IMR-90 (cell line): Measurements from ENCODE around the gene SPAAR. TPM values are rescaled to one million over a fixed set of nuclear protein-coding genes. Genes with fewer than 3 reads are reported as not detected.

Source experiments
- ATAC-seq: fragments of 200-7000 bp; cut with Tn5 transposase; 2 replicates; pipeline ENCODE4 v1.9.1; 2020; ENCODE audit warnings: low read depth, mild to moderate bottlenecking, moderate library complexity
- BruUV-seq: library from RNA; stranded (reverse); fragments of 400-500 nt; replicated peaks from 2 replicates; lab custom pipeline; 2021; lab: Mats Ljungman, UMichigan
- CTCF ChIA-PET: fragments of 300-600 bp; formaldehyde crosslinking; extraction: SDS; loops from one replicate; lab custom pipeline; 2021; ENCODE audit warnings: antibody characterized with exemption; lab: Yijun Ruan, JAX
- POLR2A ChIA-PET: fragments of 300-600 bp; sonication (Branson Sonifier 250); formaldehyde crosslinking; loops from one replicate; lab custom pipeline; 2022; ENCODE audit warnings: antibody characterized with exemption; ENCODE audit not compliant: unreplicated experiment; lab: Charles Lee
- DNase-seq: peaks from one replicate; pipeline ENCODE4 v3.0.0; 2013
- H2AFZ ChIP-seq: replicated peaks from 2 replicates; pipeline ENCODE3; 2013; ENCODE audit warnings: low read length, mild to moderate bottlenecking; ENCODE audit not compliant: poor library complexity
- H2AK5ac ChIP-seq: 2 replicates; pipeline ENCODE4 v1.6.1; 2013; ENCODE audit warnings: low read depth, low read length, inconsistent platforms
- H2AK9ac ChIP-seq: replicated peaks from 2 replicates; pipeline ENCODE3; 2013; ENCODE audit warnings: mild to moderate bottlenecking, low read depth, low read length, moderate library complexity; ENCODE audit not compliant: poor library complexity
- H2BK120ac ChIP-seq: 2 replicates; pipeline ENCODE4 v1.6.1; 2013; ENCODE audit warnings: low read depth, low read length, inconsistent platforms
- H2BK15ac ChIP-seq: 3 replicates; pipeline ENCODE4 v1.6.1; 2013; ENCODE audit warnings: low read depth, low read length, inconsistent platforms
- H2BK20ac ChIP-seq: 2 replicates; pipeline ENCODE4 v1.6.1; 2013; ENCODE audit warnings: low read depth, mild to moderate bottlenecking, inconsistent platforms, low read length, moderate library complexity
- H2BK5ac ChIP-seq: 2 replicates; pipeline ENCODE4 v1.6.1; 2013; ENCODE audit warnings: mild to moderate bottlenecking, low read depth, low read length, inconsistent platforms; ENCODE audit not compliant: poor library complexity, severe bottlenecking
- H3K14ac ChIP-seq: replicated peaks from 2 replicates; pipeline ENCODE4 v1.6.1; 2013; ENCODE audit warnings: low read depth, low read length, inconsistent platforms
- H3K18ac ChIP-seq: 2 replicates; pipeline ENCODE4 v1.6.1; 2013; ENCODE audit warnings: low read depth, low read length, control low read depth
- H3K23ac ChIP-seq: 2 replicates; pipeline ENCODE4 v1.6.1; 2013; ENCODE audit warnings: low read depth, low read length, inconsistent platforms
- H3K27ac ChIP-seq: 2 replicates; pipeline ENCODE4 v1.5.1; 2013; ENCODE audit warnings: mild to moderate bottlenecking, control low read depth, low read length; ENCODE audit not compliant: insufficient read depth
- H3K27me3 ChIP-seq: 2 replicates; pipeline ENCODE4 v1.6.1; 2013; ENCODE audit warnings: low read length; ENCODE audit not compliant: control insufficient read depth, insufficient read depth
- H3K36me3 ChIP-seq: 2 replicates; pipeline ENCODE4 v1.6.1; 2013; ENCODE audit warnings: low read length, mixed read lengths; ENCODE audit not compliant: control insufficient read depth, insufficient read depth
- H3K4ac ChIP-seq: 2 replicates; pipeline ENCODE4 v1.6.1; 2013; ENCODE audit warnings: low read depth, low read length, inconsistent platforms
- H3K4me1 ChIP-seq: 2 replicates; pipeline ENCODE4 v1.6.1; 2013; ENCODE audit warnings: low read length, mixed read lengths; ENCODE audit not compliant: control insufficient read depth, insufficient read depth
- H3K4me2 ChIP-seq: 2 replicates; pipeline ENCODE4 v1.6.1; 2013; ENCODE audit warnings: low read depth, mild to moderate bottlenecking, control low read depth, low read length, moderate library complexity
- H3K4me3 ChIP-seq: 2 replicates; pipeline ENCODE4 v1.5.1; 2013; ENCODE audit warnings: low read depth, mild to moderate bottlenecking, control low read depth, low read length, moderate library complexity; ENCODE audit not compliant: insufficient read depth
- H3K56ac ChIP-seq: 2 replicates; pipeline ENCODE4 v1.6.1; 2013; ENCODE audit warnings: low read length, inconsistent platforms; ENCODE audit not compliant: insufficient read depth; ENCODE audit errors: extremely low read depth
- H3K79me1 ChIP-seq, 2 experiments: 2 replicates each; pipeline ENCODE4 v1.6.1; 2013; ENCODE audit warnings: low read length in 2 of 2, inconsistent platforms in 1 of 2, low read depth in 1 of 2
- H3K9ac ChIP-seq: 2 replicates; pipeline ENCODE4 v1.6.1; 2013; ENCODE audit warnings: low read depth, low read length, control low read depth
- H3K9me1 ChIP-seq: 2 replicates; pipeline ENCODE4 v1.6.1; 2013; ENCODE audit warnings: low read length, inconsistent platforms; ENCODE audit not compliant: insufficient read depth
- H3K9me3 ChIP-seq: 2 replicates; pipeline ENCODE4 v1.6.1; 2013; ENCODE audit warnings: low read length; ENCODE audit not compliant: control insufficient read depth, insufficient read depth
- H4K20me1 ChIP-seq: 2 replicates; pipeline ENCODE4 v1.6.1; 2013; ENCODE audit warnings: low read length, inconsistent platforms; ENCODE audit not compliant: insufficient read depth
- H4K5ac ChIP-seq: 2 replicates; pipeline ENCODE4 v1.6.1; 2013; ENCODE audit warnings: mild to moderate bottlenecking, low read depth, low read length, control low read depth
- H4K8ac ChIP-seq, 2 experiments: 2 replicates each; pipeline ENCODE4 v1.6.1; 2013; ENCODE audit warnings: low read depth in 2 of 2, low read length in 2 of 2, control low read depth in 1 of 2, inconsistent platforms in 1 of 2
- H4K91ac ChIP-seq: 2 replicates; pipeline ENCODE4 v1.6.1; 2013; ENCODE audit warnings: low read depth, low read length, inconsistent platforms; ENCODE audit not compliant: insufficient read depth
- BHLHE40 ChIP-seq: fragments of 150-350 bp; IDR thresholded peaks from 2 replicates; pipeline ENCODE4 v1.6.1; 2016; ENCODE audit warnings: mild to moderate bottlenecking, low read depth, low read length
- CEBPB ChIP-seq: IDR thresholded peaks from 2 replicates; pipeline ENCODE4 v1.6.1; 2012; ENCODE audit warnings: low read depth, low read length, improper control_type of control experiment
- CHD1 ChIP-seq: IDR thresholded peaks from 2 replicates; pipeline ENCODE4 v1.6.1; 2012; ENCODE audit warnings: low read depth, low read length, improper control_type of control experiment
- CTCF ChIP-seq: conservative IDR thresholded peaks from 2 replicates; pipeline ENCODE4 v1.5.1; 2012; ENCODE audit warnings: mild to moderate bottlenecking, low read depth, low read length, improper control_type of control experiment
- ELK1 ChIP-seq: fragments of 150-350 bp; IDR thresholded peaks from 2 replicates; pipeline ENCODE4 v1.6.1; 2016; ENCODE audit warnings: low read depth, mild to moderate bottlenecking, low read length, moderate library complexity, borderline replicate concordance
- FOS ChIP-seq: fragments of 150-350 bp; IDR thresholded peaks from 2 replicates; pipeline ENCODE4 v1.6.1; 2016; ENCODE audit warnings: low read depth, low read length
- MAFK ChIP-seq: IDR thresholded peaks from 2 replicates; pipeline ENCODE4 v1.6.1; 2012; ENCODE audit warnings: low read depth, low read length, improper control_type of control experiment
- MAZ ChIP-seq: IDR thresholded peaks from 2 replicates; pipeline ENCODE4 v1.6.1; 2012; ENCODE audit warnings: low read depth, mild to moderate bottlenecking, low read length, improper control_type of control experiment, moderate library complexity, borderline replicate concordance
- MXI1 ChIP-seq: IDR thresholded peaks from 2 replicates; pipeline ENCODE4 v1.6.1; 2012; ENCODE audit warnings: low read depth, mild to moderate bottlenecking, low read length, moderate library complexity, borderline replicate concordance
- NFE2L2 ChIP-seq: fragments of 150-350 bp; IDR thresholded peaks from 2 replicates; pipeline ENCODE4 v1.6.1; 2016; ENCODE audit warnings: low read depth, mild to moderate bottlenecking, low read length
- POLR2A ChIP-seq: IDR thresholded peaks from 2 replicates; pipeline ENCODE4 v1.6.1; 2012; ENCODE audit warnings: mild to moderate bottlenecking, low read depth, low read length
- RCOR1 ChIP-seq: IDR thresholded peaks from 2 replicates; pipeline ENCODE4 v1.6.1; 2012; ENCODE audit warnings: mild to moderate bottlenecking, low read length, improper control_type of control experiment; ENCODE audit not compliant: insufficient replicate concordance
- RFX5 ChIP-seq: IDR thresholded peaks from 2 replicates; pipeline ENCODE4 v1.8.0; 2012; ENCODE audit warnings: low read depth, mild to moderate bottlenecking, low read length, moderate library complexity
- SMC3 ChIP-seq: fragments of 150-350 bp; IDR thresholded peaks from 2 replicates; pipeline ENCODE4 v1.6.1; 2016; ENCODE audit warnings: low read depth, mild to moderate bottlenecking, antibody characterized with exemption, low read length, moderate library complexity
- USF2 ChIP-seq: fragments of 150-350 bp; IDR thresholded peaks from 2 replicates; pipeline ENCODE4 v1.6.1; 2017; ENCODE audit warnings: mild to moderate bottlenecking, antibody characterized with exemption, low read length, low read depth
- WGBS, 2 experiments: methylation state at CpG; one replicate each; pipeline versions ENCODE4 v1.1.5 to v1.1.7; 2013; ENCODE audit warnings: missing lambda C conversion rate in 2 of 2; ENCODE audit not compliant: insufficient read length in 1 of 2; ENCODE audit errors: extremely low coverage in 2 of 2; 5-methylcytosine and 5-hydroxymethylcytosine counted together
- dilution Hi-C: fragments of 300-500 bp; cut with HindIII; formaldehyde crosslinking; loops from one replicate; pipeline ENCODE4 v1.14.3; 2018; ENCODE audit warnings: low sequenced_read_pairs; ENCODE audit not compliant: unreplicated experiment
- in situ Hi-C: fragments of 300-500 bp; cut with MboI; formaldehyde crosslinking; loops from 3 replicates; pipeline ENCODE4 v1.14.3; 2019; ENCODE audit warnings: low sequenced_read_pairs, inconsistent platforms, mixed read lengths
- intact Hi-C: fragments of 100-400 bp; cut with micrococcal nuclease; formaldehyde crosslinking; loops from 2 replicates; pipeline ENCODE4 v1.10.0; 2022
- polyA plus RNA-seq, 3 experiments: library from polyadenylated mRNA; depleted of rRNA; stranded (reverse); fragments of >200 nt; gene quantifications; 2 replicates each; pipeline ENCODE4 v1.2.3, GENCODE V29; 2012; ENCODE audit warnings: low replicate concordance in 1 of 3
- total RNA-seq: library from RNA; depleted of rRNA; stranded (reverse); fragments of >200 nt; gene quantifications from 2 replicates; pipeline ENCODE4 v1.2.3, GENCODE V29; 2012

SPAAR gene
- total and polyA plus RNA-seq, 2 of the 4 experiments (the other 2 are of a cell fraction), result 0.18 to 0.32 TPM

- ATAC-seq, result no peak
- Histone ChIP-seq H3K36me3 (no peaks in the 10 kb centered on the region), H3K23ac (no peak overlapping the region), H4K5ac (no peak overlapping the region), H2BK5ac (no peak overlapping the region), H3K18ac (no peak overlapping the region), H3K9me1 (peaks cover 12% of the 10 kb centered on the region), H3K9ac (no peak overlapping the region), H3K27me3 (no peaks in the 10 kb centered on the region), H3K9me3 (no peaks in the 10 kb centered on the region), H2AK9ac (no peak overlapping the region), H3K4me1 (peaks cover 21% of the 10 kb centered on the region), H3K14ac (no peak overlapping the region), H4K8ac (peak overlapping the region in 1 of 2 experiments; percentile 22; a peak in 1 of 4 replicates), H4K91ac (no peak overlapping the region; the same call in 1 of the 2 replicates), H3K56ac (no peak overlapping the region), H3K79me1 (peaks cover 0 to 19% of the 10 kb centered on the region in 2 experiments; a peak in 2 of 4 replicates), H3K4me3 (no peak overlapping the region), H3K4me2 (no peak overlapping the region), H2AK5ac (peak overlapping the region; percentile 10), H4K20me1 (no peaks in the 10 kb centered on the region), H3K27ac (no peak overlapping the region), H2BK20ac (no peak overlapping the region; the same call in 1 of the 2 replicates), H2AFZ (peak overlapping the region; percentile 26), H2BK15ac (peak overlapping the region; percentile 12; the same call in 2 of the 3 replicates), H3K4ac (no peak overlapping the region), H2BK120ac (peak overlapping the region; percentile 16; the same call in 1 of the 2 replicates)
- POLR2A ChIA-PET, result no interaction called here
- TF ChIP-seq BHLHE40 (no peak), RCOR1 (no peak), MAFK (no peak), CEBPB (no peak), USF2 (no peak), FOS (no peak), MAZ (no peak), NFE2L2 (no peak), ELK1 (no peak), SMC3 (no peak), CHD1 (no peak), RFX5 (no peak), MXI1 (no peak), POLR2A (no peak), CTCF (no peak)
- intact Hi-C loops, result no loop called here
- WGBS, 2 experiments, result 90% methylated on average over 5 of the region's 10 CpGs; no CpG with 5 or more reads in 1 of the 2 experiments
- DNase-seq, result no peak
- no TSS peak for BruUV-seq
- CTCF ChIA-PET, result interaction anchor here (0.6 kb wide), 1 partner anchor 9 kb away, joined by 4 read pairs; no protein-coding TSS in a partner anchor
- dilution Hi-C loops, result no loop called here
- in situ Hi-C loops, result no loop called here
Measured at GRCh38 chr9:35912791-35913400, 3.6 kb downstream of the SPAAR start.
